ENCODE measurements around the gene KCNJ4. TPM values are rescaled to one million over a fixed set of nuclear protein-coding genes. Genes with fewer than 3 reads are reported as not detected.

KCNJ4 gene
- total RNA-seq, 1 experiment from 2014 or later, result not detected

DNA sequence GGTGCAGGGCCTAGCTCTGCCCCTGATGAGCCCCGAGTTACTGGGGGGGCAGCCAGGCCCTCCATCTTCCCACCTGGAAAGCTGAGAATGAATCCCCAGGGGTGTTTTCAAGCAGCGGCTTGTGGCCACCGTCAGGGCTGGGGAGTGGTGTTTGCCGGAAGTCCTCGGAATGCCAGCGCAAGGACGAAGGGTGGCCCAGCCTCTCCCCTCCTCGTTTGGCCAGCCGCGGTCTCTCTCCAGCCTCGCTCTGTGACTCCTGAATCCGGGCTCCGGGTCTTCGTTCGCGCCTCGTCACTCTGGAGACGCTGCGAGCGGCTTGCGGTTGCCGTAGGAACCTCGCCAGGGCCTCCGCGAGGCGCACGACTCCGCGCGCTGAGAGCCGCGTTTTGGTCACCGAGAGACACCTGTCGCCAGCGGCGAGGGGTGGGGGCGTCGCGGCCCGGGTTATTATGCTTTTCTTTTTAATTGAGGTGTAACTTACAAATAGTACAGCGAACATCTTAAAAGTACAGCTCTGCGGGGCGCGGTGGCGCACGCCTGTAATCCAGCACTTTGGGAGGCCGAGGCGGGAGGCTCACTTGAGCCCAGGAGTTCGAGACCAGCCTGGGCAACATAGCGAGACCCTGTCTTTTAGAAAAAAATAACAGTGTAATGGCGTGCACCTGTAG lies 6.5 kb upstream of the KCNJ4 start:
- Histone ChIP-seq H3K27me3 (ENCODE audit: low read length) (no peaks in the 10 kb centered on the region), H3K4me3 (ENCODE audit: low read length) (peak overlapping the region; percentile 46; the same call in 1 of the 2 replicates), H2AFZ (ENCODE audit: low read length) (peak overlapping the region; percentile 63; the same call in 1 of the 2 replicates), H4K20me1 (ENCODE audit: low read length) (no peaks in the 10 kb centered on the region), H3K9me2 (replicated peaks; ENCODE audit: low read length) (no peaks in the 10 kb centered on the region), H3K9me3 (ENCODE audit: low read length) (no peaks in the 10 kb centered on the region), H3K4me2 (ENCODE audit: low read length) (peak overlapping the region; percentile 76), H3K79me2 (ENCODE audit: low read length) (no peaks in the 10 kb centered on the region), H3K4me1 (ENCODE audit: insufficient read depth, low read length) (no peaks in the 10 kb centered on the region), H3K27ac (ENCODE audit: low read length) (no peak overlapping the region), H3K36me3 (ENCODE audit: low read depth, low read length) (no peaks in the 10 kb centered on the region), H3F3A (ENCODE audit: low read length, unreplicated experiment) (no peaks in the 10 kb centered on the region), H3K9ac (ENCODE audit: low read length) (no peak overlapping the region)
- POLR2A ChIA-PET (ENCODE audit: unreplicated experiment), result no interaction called here
- DNase-seq, result peak; percentile 73
- CTCF ChIA-PET, result no interaction called here
- intact Hi-C loops (cut with micrococcal nuclease), result no loop called here
- no peak for TF ChIP-seq EZH2phosphoT487 (IDR thresholded peaks at IDR 0.05; ENCODE audit: borderline replicate concordance, low read length)
- TF ChIP-seq EZH2 (IDR thresholded peaks at IDR 0.05; ENCODE audit: low read length, unreplicated experiment), result no peak
- no peak for TF ChIP-seq CTCF (conservative IDR thresholded peaks at IDR 0.05; ENCODE audit: low read depth, low read length)
- BruUV-seq (replicated peaks), result no TSS peak
- peak; percentile 82 for ATAC-seq

DNA sequence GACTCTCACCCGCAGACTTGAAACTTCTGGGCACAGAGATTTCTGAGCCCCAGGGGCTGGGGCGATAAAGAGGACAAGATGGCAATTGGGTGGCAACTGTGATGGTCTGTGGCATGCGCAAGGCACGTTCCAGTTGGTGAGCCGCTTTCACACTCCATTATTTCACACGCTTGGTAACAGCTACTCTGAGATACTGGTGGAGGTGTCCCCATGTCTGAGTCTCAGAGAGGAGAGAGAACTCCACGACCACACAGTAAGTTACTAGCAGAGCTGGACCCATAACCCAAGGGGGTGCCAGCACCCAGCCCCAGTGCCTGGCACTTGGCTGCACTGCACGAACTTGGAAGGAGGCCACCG lies 6.0 kb upstream of the KCNJ4 start:
- Histone ChIP-seq H3K36me3 (ENCODE audit: low read depth, low read length) (no peaks in the 10 kb centered on the region), H3K4me2 (ENCODE audit: low read length) (peak overlapping the region; percentile 76), H2AFZ (ENCODE audit: low read length) (peak overlapping the region; percentile 63; the same call in 1 of the 2 replicates), H4K20me1 (ENCODE audit: low read length) (no peaks in the 10 kb centered on the region), H3K4me3 (ENCODE audit: low read length) (peak overlapping the region; percentile 46; the same call in 1 of the 2 replicates), H3K4me1 (ENCODE audit: insufficient read depth, low read length) (no peaks in the 10 kb centered on the region), H3K9ac (ENCODE audit: low read length) (no peak overlapping the region), H3K79me2 (ENCODE audit: low read length) (no peaks in the 10 kb centered on the region), H3K27me3 (ENCODE audit: low read length) (no peaks in the 10 kb centered on the region), H3K27ac (ENCODE audit: low read length) (no peak overlapping the region), H3F3A (ENCODE audit: low read length, unreplicated experiment) (no peaks in the 10 kb centered on the region), H3K9me2 (replicated peaks; ENCODE audit: low read length) (no peaks in the 10 kb centered on the region), H3K9me3 (ENCODE audit: low read length) (no peaks in the 10 kb centered on the region)
- TF ChIP-seq EZH2 (IDR thresholded peaks at IDR 0.05; ENCODE audit: low read length, unreplicated experiment) (no peak), CTCF (conservative IDR thresholded peaks at IDR 0.05; ENCODE audit: low read depth, low read length) (no peak), EZH2phosphoT487 (IDR thresholded peaks at IDR 0.05; ENCODE audit: borderline replicate concordance, low read length) (no peak)
- ChIA-PET CTCF (no interaction called here), POLR2A (ENCODE audit: unreplicated experiment) (no interaction called here)
- no TSS peak for BruUV-seq (replicated peaks)
- ATAC-seq (peak; percentile 20), DNase-seq (no peak)
- intact Hi-C loops (cut with micrococcal nuclease), result no loop called here

GRCh38 chr22:38460426-38460840 lies 5.4 kb upstream of the KCNJ4 start:
- no TSS peak for BruUV-seq (replicated peaks)
- no peak overlapping the region for H2AFZ ChIP-seq (ENCODE audit: low read length)
- DNase-seq, result no peak
- H3K9ac ChIP-seq (ENCODE audit: low read length), result no peak overlapping the region
- no peak overlapping the region for H3K27ac ChIP-seq (ENCODE audit: low read length)
- no peaks in the 10 kb centered on the region for H3F3A ChIP-seq (ENCODE audit: low read length, unreplicated experiment)
- no peaks in the 10 kb centered on the region for H3K79me2 ChIP-seq (ENCODE audit: low read length)
- no peaks in the 10 kb centered on the region for H3K36me3 ChIP-seq (ENCODE audit: low read depth, low read length)
- TF ChIP-seq EZH2 (IDR thresholded peaks at IDR 0.05; ENCODE audit: low read length, unreplicated experiment) (no peak), CTCF (conservative IDR thresholded peaks at IDR 0.05; ENCODE audit: low read depth, low read length) (no peak), EZH2phosphoT487 (IDR thresholded peaks at IDR 0.05; ENCODE audit: borderline replicate concordance, low read length) (no peak)
- ATAC-seq, result no peak
- no peak overlapping the region for H3K4me2 ChIP-seq (ENCODE audit: low read length)
- intact Hi-C loops (cut with micrococcal nuclease), result no loop called here
- peaks cover 3% of the 10 kb centered on the region; the same call in 1 of the 2 replicates for H3K27me3 ChIP-seq (ENCODE audit: low read length)
- CTCF ChIA-PET, result no interaction called here
- no peaks in the 10 kb centered on the region for H4K20me1 ChIP-seq (ENCODE audit: low read length)
- H3K4me3 ChIP-seq (ENCODE audit: low read length), result no peak overlapping the region
- POLR2A ChIA-PET (ENCODE audit: unreplicated experiment), result no interaction called here
- no peaks in the 10 kb centered on the region for H3K4me1 ChIP-seq (ENCODE audit: insufficient read depth, low read length)
- no peaks in the 10 kb centered on the region for H3K9me3 ChIP-seq (ENCODE audit: low read length)
- no peaks in the 10 kb centered on the region for H3K9me2 ChIP-seq (replicated peaks; ENCODE audit: low read length)
